OCI-LY7 (cell line): ENCODE measurements around the gene COBLL1. TPM values are rescaled to one million over a fixed set of nuclear protein-coding genes. Genes with fewer than 3 reads are reported as not detected.

Experiments
- BruUV-seq: library from RNA; stranded (reverse); fragments of 400-500 nt; replicated peaks from 2 replicates; lab custom pipeline; 2021; lab: Mats Ljungman, UMichigan
- CTCF ChIA-PET: fragments of 300-600 bp; sonication (Branson Sonifier 250); formaldehyde crosslinking; loops from one replicate; lab custom pipeline; 2022; ENCODE audit warnings: antibody characterized with exemption; ENCODE audit not compliant: unreplicated experiment; lab: Charles Lee
- POLR2A ChIA-PET: fragments of 300-600 bp; sonication (Branson Sonifier 250); formaldehyde crosslinking; loops from one replicate; lab custom pipeline; 2022; ENCODE audit warnings: antibody characterized with exemption; lab: Charles Lee
- DNase-seq: peaks from one replicate; pipeline ENCODE4 v3.0.0-alpha.2; 2015; ENCODE audit warnings: low spot score
- H2AFZ ChIP-seq: fragments of 200-600 bp; sonication (generic), shearing (Covaris generic); 2 replicates; pipeline ENCODE4 v1.6.1; 2014; ENCODE audit warnings: mild to moderate bottlenecking, antibody characterized with exemption, low read length, moderate library complexity
- H3K27ac ChIP-seq: fragments of 200-600 bp; sonication (generic); 2 replicates; pipeline ENCODE4 v1.5.1; 2014; ENCODE audit warnings: mixed run types, low read depth, mild to moderate bottlenecking, moderate library complexity, low read length, inconsistent platforms; ENCODE audit not compliant: poor library complexity, severe bottlenecking
- H3K36me3 ChIP-seq: fragments of 200-600 bp; sonication (generic); 2 replicates; pipeline ENCODE4 v1.6.1; 2014; ENCODE audit warnings: mild to moderate bottlenecking, antibody characterized with exemption, low read length, moderate library complexity, mixed read lengths; ENCODE audit not compliant: insufficient read depth
- H3K4me1 ChIP-seq: fragments of 200-600 bp; sonication (generic); 2 replicates; pipeline ENCODE4 v1.5.1; 2014; ENCODE audit warnings: mild to moderate bottlenecking, low read length; ENCODE audit not compliant: insufficient read depth, poor library complexity, severe bottlenecking
- H3K4me2 ChIP-seq: fragments of 200-600 bp; sonication (generic); 2 replicates; pipeline ENCODE4 v1.6.1; 2014; ENCODE audit warnings: mild to moderate bottlenecking, low read length
- H3K4me3 ChIP-seq: fragments of 200-600 bp; sonication (generic); 2 replicates; pipeline ENCODE4 v1.5.1; 2014; ENCODE audit warnings: mild to moderate bottlenecking, low read depth, low read length; ENCODE audit not compliant: poor library complexity, severe bottlenecking
- H3K79me2 ChIP-seq: fragments of 200-600 bp; sonication (generic); 2 replicates; pipeline ENCODE4 v1.6.1; 2016; ENCODE audit warnings: low read depth, mild to moderate bottlenecking, low read length, moderate library complexity, mixed read lengths; ENCODE audit not compliant: insufficient read depth
- H3K9me2 ChIP-seq: fragments of 200-600 bp; sonication (generic); 2 replicates; pipeline ENCODE4 v1.6.1; 2016; ENCODE audit warnings: mild to moderate bottlenecking, low read length, mixed read lengths; ENCODE audit not compliant: insufficient read depth
- H3K9me3 ChIP-seq: fragments of 200-600 bp; sonication (generic); 2 replicates; pipeline ENCODE4 v1.6.1; 2014; ENCODE audit warnings: mild to moderate bottlenecking, mixed run types, low read length, mixed read lengths
- H4K20me1 ChIP-seq: fragments of 200-600 bp; sonication (generic); 2 replicates; pipeline ENCODE4 v1.6.1; 2014; ENCODE audit warnings: mild to moderate bottlenecking, antibody characterized with exemption, low read length, moderate library complexity, mixed read lengths; ENCODE audit not compliant: insufficient read depth
- CTCF ChIP-seq: fragments of 200-600 bp; sonication (generic); conservative IDR thresholded peaks from 2 replicates; pipeline ENCODE4 v1.5.1; 2014; ENCODE audit warnings: mild to moderate bottlenecking, antibody characterized with exemption, low read length, moderate library complexity, mixed read lengths
- EZH2phosphoT487 ChIP-seq: fragments of 200-600 bp; sonication (generic); IDR thresholded peaks from 2 replicates; pipeline ENCODE4 v1.6.1; 2018; ENCODE audit warnings: low read depth, borderline replicate concordance, mild to moderate bottlenecking, mixed run types, antibody characterized with exemption, low read length, moderate library complexity, mixed read lengths
- intact Hi-C: fragments of 100-400 bp; cut with micrococcal nuclease; formaldehyde crosslinking; loops from one replicate; pipeline ENCODE4 v1.10.0; 2022; ENCODE audit not compliant: unreplicated experiment
- total RNA-seq, 2 experiments: library from RNA; depleted of rRNA in 1 of 2; stranded (reverse); fragments of >200 nt in 1 of 2; shearing (Covaris generic) in 1 of 2; gene quantifications; 2 replicates each; pipeline ENCODE4 v1.2.3, GENCODE V29; 2014 to 2022

The COBLL1 gene
- total RNA-seq, 2 experiments from 2014 or later: 0.79 to 40.7 TPM

- Histone ChIP-seq H3K4me2 (no peak overlapping the region), H3K4me3 (no peak overlapping the region), H2AFZ (no peak overlapping the region), H3K9me2 (no peaks in the 10 kb centered on the region), H3K4me1 (no peaks in the 10 kb centered on the region), H3K36me3 (no peaks in the 10 kb centered on the region), H3K9me3 (no peaks in the 10 kb centered on the region), H3K27ac (no peak overlapping the region), H4K20me1 (no peaks in the 10 kb centered on the region), H3K79me2 (no peaks in the 10 kb centered on the region)
- no TSS peak for BruUV-seq
- intact Hi-C loops: no loop called here
- TF ChIP-seq CTCF (no peak), EZH2phosphoT487 (no peak)
- DNase-seq: no peak
- CTCF ChIA-PET: no interaction called here
- POLR2A ChIA-PET: interaction anchor here (0.9 to 1.0 kb wide), 3 partner anchors 8 to 15 kb away, joined by 3 to 7 read pairs (median 3); no protein-coding TSS in a partner anchor
These were observed 47.0 kb downstream of the COBLL1 start for GRCh38 chr2:164794432-164795231.

GRCh38 chr2:164794016-164794415 lies 47.6 kb downstream of the COBLL1 start:
- Histone ChIP-seq H3K79me2 (no peaks in the 10 kb centered on the region), H4K20me1 (no peaks in the 10 kb centered on the region), H3K9me3 (no peaks in the 10 kb centered on the region), H3K36me3 (no peaks in the 10 kb centered on the region), H3K4me3 (no peak overlapping the region), H2AFZ (no peak overlapping the region), H3K27ac (no peak overlapping the region), H3K9me2 (no peaks in the 10 kb centered on the region), H3K4me2 (no peak overlapping the region), H3K4me1 (no peaks in the 10 kb centered on the region)
- TF ChIP-seq CTCF (no peak), EZH2phosphoT487 (no peak)
- ChIA-PET CTCF (no interaction called here), POLR2A (interaction anchor here (0.6 to 1.0 kb wide), 2 partner anchors 15 to 137 kb away, joined by 3 read pairs; no protein-coding TSS in a partner anchor)
- no TSS peak for BruUV-seq
- DNase-seq: no peak
- intact Hi-C loops: no loop called here

GRCh38 chr2:164793529-164793928 lies 48.1 kb downstream of the COBLL1 start:
- no peak for TF ChIP-seq CTCF
- no peak for TF ChIP-seq EZH2phosphoT487
- H3K9me2 ChIP-seq: no peaks in the 10 kb centered on the region
- H3K4me2 ChIP-seq: no peak overlapping the region
- H2AFZ ChIP-seq: no peak overlapping the region
- H3K4me3 ChIP-seq: no peak overlapping the region
- ChIA-PET CTCF (no interaction called here), POLR2A (interaction anchor here (0.6 to 1.0 kb wide), 2 partner anchors 16 to 138 kb away, joined by 3 read pairs; no protein-coding TSS in a partner anchor)
- intact Hi-C loops: no loop called here
- no peaks in the 10 kb centered on the region for H3K36me3 ChIP-seq
- H3K4me1 ChIP-seq: no peaks in the 10 kb centered on the region
- DNase-seq: no peak
- no TSS peak for BruUV-seq
- H4K20me1 ChIP-seq: no peaks in the 10 kb centered on the region
- no peaks in the 10 kb centered on the region for H3K79me2 ChIP-seq
- no peak overlapping the region for H3K27ac ChIP-seq
- H3K9me3 ChIP-seq: no peaks in the 10 kb centered on the region
